H1 (cell line): Measurements from ENCODE around the gene ARID1B. TPM values are rescaled to one million over a fixed set of nuclear protein-coding genes. Genes with fewer than 3 reads are reported as not detected.

ENCODE experiments used
- CTCF ChIA-PET: fragments of 300-600 bp; sonication (Branson Sonifier 250); formaldehyde crosslinking; loops from one replicate; lab custom pipeline; 2021; ENCODE audit not compliant: partially characterized antibody; lab: Charles Lee
- POLR2A ChIA-PET: fragments of 300-600 bp; sonication (Branson Sonifier 250); formaldehyde crosslinking; loops from one replicate; lab custom pipeline; 2021; ENCODE audit warnings: inconsistent platforms; ENCODE audit not compliant: partially characterized antibody; lab: Charles Lee
- DNase-seq, 2 experiments: peaks; one replicate each; pipeline versions ENCODE4 v3.0.0 to v3.0.0-alpha.2; 2010 to 2022; ENCODE audit warnings: low spot score in 2 of 2, low read depth in 1 of 2, mixed read lengths in 1 of 2
- FAIRE-seq: peaks from 2 replicates; lab custom pipeline; 2011; peaks lifted over from hg19 to GRCh38; lab: Jason Lieb, UNC
- H2AFZ ChIP-seq: 2 replicates; pipeline ENCODE4 v1.8.1; 2012; ENCODE audit warnings: low read length, inconsistent platforms
- H2AK5ac ChIP-seq: 2 replicates; pipeline ENCODE4 v1.6.1; 2013; ENCODE audit warnings: low read depth, low read length
- H2BK120ac ChIP-seq: replicated peaks from 2 replicates; pipeline ENCODE3; 2013; ENCODE audit warnings: low read depth, low read length, inconsistent platforms
- H2BK12ac ChIP-seq: 2 replicates; pipeline ENCODE4 v1.6.1; 2013; ENCODE audit warnings: low read depth, low read length
- H2BK15ac ChIP-seq: 2 replicates; pipeline ENCODE4 v1.6.1; 2013; ENCODE audit warnings: low read length
- H2BK20ac ChIP-seq: 2 replicates; pipeline ENCODE4 v1.6.1; 2013; ENCODE audit warnings: low read length
- H2BK5ac ChIP-seq: 2 replicates; pipeline ENCODE4 v1.6.1; 2013; ENCODE audit warnings: low read depth, low read length
- H3K14ac ChIP-seq: 2 replicates; pipeline ENCODE4 v1.6.1; 2013; ENCODE audit warnings: inconsistent platforms; ENCODE audit not compliant: insufficient read length
- H3K18ac ChIP-seq: 2 replicates; pipeline ENCODE4 v1.6.1; 2013; ENCODE audit warnings: low read length; ENCODE audit errors: extremely low read depth
- H3K23ac ChIP-seq: 2 replicates; pipeline ENCODE4 v1.6.1; 2013; ENCODE audit warnings: inconsistent platforms; ENCODE audit not compliant: insufficient read length
- H3K23me2 ChIP-seq: 2 replicates; pipeline ENCODE4 v1.6.1; 2013; ENCODE audit warnings: low read depth, low read length
- H3K27ac ChIP-seq: 2 replicates; pipeline ENCODE4 v1.6.1; 2011; ENCODE audit warnings: low read depth, low read length, inconsistent platforms
- H3K27me3 ChIP-seq, 4 experiments: replicated peaks in 1 of 4; 1 replicate in 1 of 4; 2 replicates in 3 of 4; pipeline versions ENCODE4 v1.6.1 to v1.8.1; 2011 to 2013; ENCODE audit warnings: low read length in 3 of 4, mild to moderate bottlenecking in 3 of 4, inconsistent platforms in 2 of 4, mixed read lengths in 2 of 4, moderate library complexity in 1 of 4; ENCODE audit not compliant: control insufficient read depth in 3 of 4, insufficient read depth in 3 of 4; ENCODE audit errors: extremely low read depth in 1 of 4
- H3K36me3 ChIP-seq, 4 experiments: 2 replicates each; pipeline versions ENCODE4 v1.6.1 to v1.8.1; 2011 to 2013; ENCODE audit warnings: mild to moderate bottlenecking in 4 of 4, low read length in 3 of 4, moderate library complexity in 2 of 4, control low read depth in 1 of 4, inconsistent platforms in 1 of 4; ENCODE audit not compliant: insufficient read depth in 4 of 4, control insufficient read depth in 2 of 4
- H3K4ac ChIP-seq: replicated peaks from 2 replicates; pipeline ENCODE3; 2013; ENCODE audit warnings: low read length, low read depth, mixed read lengths, inconsistent platforms; ENCODE audit not compliant: insufficient read length
- H3K4me1 ChIP-seq, 4 experiments: replicated peaks in 1 of 4; 1 replicate in 1 of 4; 2 replicates in 3 of 4; pipeline versions ENCODE4 v1.6.1 to v1.8.1; 2011 to 2013; ENCODE audit warnings: low read length in 3 of 4, inconsistent platforms in 2 of 4, mixed read lengths in 1 of 4; ENCODE audit not compliant: insufficient read depth in 4 of 4, control insufficient read depth in 3 of 4
- H3K4me2 ChIP-seq, 2 experiments: 2 replicates each; pipeline versions ENCODE4 v1.6.1 to v1.8.1; 2011 to 2013; ENCODE audit warnings: low read depth in 2 of 2, low read length in 2 of 2, control low read depth in 1 of 2, inconsistent platforms in 1 of 2, mild to moderate bottlenecking in 1 of 2; ENCODE audit not compliant: insufficient read depth in 1 of 2
- H3K4me3 ChIP-seq, 4 experiments: fragments of 200-600, 300-600 bp in 1 of 4; sonication (generic), shearing (Covaris generic), sonication (Bioruptor Twin) in 1 of 4; 2 replicates each; pipeline versions ENCODE4 v1.5.1 to v1.8.1; 2011 to 2016; ENCODE audit warnings: low read length in 4 of 4, low read depth in 3 of 4, control low read depth in 2 of 4, inconsistent platforms in 2 of 4, mild to moderate bottlenecking in 2 of 4, mixed read lengths in 1 of 4, moderate library complexity in 1 of 4; ENCODE audit not compliant: insufficient read depth in 2 of 4; ENCODE audit errors: extremely low read depth in 1 of 4
- H3K56ac ChIP-seq: replicated peaks from 2 replicates; pipeline ENCODE3; 2013; ENCODE audit warnings: low read depth, mild to moderate bottlenecking, mixed read lengths, low read length, inconsistent platforms; ENCODE audit not compliant: insufficient read length
- H3K79me1 ChIP-seq: 2 replicates; pipeline ENCODE4 v1.6.1; 2013; ENCODE audit warnings: low read depth, low read length, control low read depth
- H3K79me2 ChIP-seq, 2 experiments: 2 replicates each; pipeline versions ENCODE4 v1.6.1 to v1.8.1; 2012 to 2013; ENCODE audit warnings: low read length in 2 of 2, mild to moderate bottlenecking in 2 of 2, inconsistent platforms in 1 of 2; ENCODE audit not compliant: insufficient read depth in 2 of 2, control insufficient read depth in 1 of 2
- H3K9ac ChIP-seq, 4 experiments: replicated peaks in 1 of 4; 1 replicate in 1 of 4; 2 replicates in 3 of 4; pipeline versions ENCODE4 v1.6.1 to v1.8.1; 2011 to 2013; ENCODE audit warnings: low read depth in 3 of 4, low read length in 3 of 4, control low read depth in 2 of 4, mild to moderate bottlenecking in 2 of 4, moderate library complexity in 2 of 4, inconsistent platforms in 1 of 4; ENCODE audit errors: extremely low read depth in 1 of 4
- H3K9me3 ChIP-seq, 2 experiments: 2 replicates each; pipeline versions ENCODE4 v1.6.1 to v1.8.1; 2012 to 2013; ENCODE audit warnings: mild to moderate bottlenecking in 2 of 2, moderate library complexity in 2 of 2, control low read depth in 1 of 2, inconsistent platforms in 1 of 2, low read depth in 1 of 2, low read length in 1 of 2, mixed read lengths in 1 of 2; ENCODE audit not compliant: insufficient read depth in 2 of 2
- H4K20me1 ChIP-seq, 2 experiments: replicated peaks in 1 of 2; 2 replicates each; pipeline versions ENCODE3 to v1.8.1; 2011 to 2013; ENCODE audit warnings: inconsistent platforms in 2 of 2, low read length in 2 of 2, mild to moderate bottlenecking in 1 of 2; ENCODE audit not compliant: insufficient read depth in 2 of 2, control insufficient read depth in 1 of 2
- H4K5ac ChIP-seq: 2 replicates; pipeline ENCODE4 v1.6.1; 2013; ENCODE audit warnings: low read length, low read depth, mixed read lengths, inconsistent platforms; ENCODE audit not compliant: insufficient read length
- H4K8ac ChIP-seq: 2 replicates; pipeline ENCODE4 v1.8.0; 2013; ENCODE audit warnings: mild to moderate bottlenecking, moderate library complexity, low read length, inconsistent platforms; ENCODE audit not compliant: insufficient read depth; ENCODE audit errors: extremely low read depth
- H4K91ac ChIP-seq: replicated peaks from 2 replicates; pipeline ENCODE3; 2013; ENCODE audit warnings: low read length, mixed read lengths, inconsistent platforms; ENCODE audit not compliant: insufficient read length
- BRCA1 ChIP-seq: IDR thresholded peaks from 2 replicates; pipeline ENCODE4 v1.6.1; 2012; ENCODE audit warnings: low read depth, low read length, improper control_type of control experiment
- CEBPB ChIP-seq: IDR thresholded peaks from 2 replicates; pipeline ENCODE4 v1.6.1; 2012; ENCODE audit warnings: low read depth, low read length
- CTBP2 ChIP-seq: IDR thresholded peaks from 2 replicates; pipeline ENCODE4 v1.7.0; 2011; ENCODE audit warnings: borderline replicate concordance, mild to moderate bottlenecking, moderate library complexity, mixed read lengths, low read length; ENCODE audit not compliant: insufficient read depth, insufficient read length
- EGR1 ChIP-seq: IDR thresholded peaks from 2 replicates; pipeline ENCODE4 v1.6.1; 2011; ENCODE audit warnings: low read depth, low read length, borderline replicate concordance
- EP300 ChIP-seq, 2 experiments: IDR thresholded peaks; 1 replicate in 1 of 2; 2 replicates in 1 of 2; pipeline ENCODE4 v1.6.1; 2011 to 2012; ENCODE audit warnings: low read depth in 2 of 2, low read length in 2 of 2, mild to moderate bottlenecking in 2 of 2, borderline replicate concordance in 1 of 2, inconsistent platforms in 1 of 2, moderate library complexity in 1 of 2
- FOSL1 ChIP-seq: IDR thresholded peaks from 2 replicates; pipeline ENCODE4 v1.6.1; 2011; ENCODE audit warnings: mild to moderate bottlenecking, low read depth, low read length, moderate library complexity; ENCODE audit not compliant: insufficient read depth
- GTF2F1 ChIP-seq: IDR thresholded peaks from 2 replicates; pipeline ENCODE4 v1.6.1; 2012; ENCODE audit warnings: low read depth, low read length, improper control_type of control experiment, borderline replicate concordance
- HDAC6 ChIP-seq: IDR thresholded peaks from one replicate; pipeline ENCODE4 v1.7.1; 2012; ENCODE audit warnings: low read depth, mild to moderate bottlenecking, inconsistent platforms, low read length, moderate library complexity
- MAFK ChIP-seq: IDR thresholded peaks from 2 replicates; pipeline ENCODE4 v1.6.1; 2012; ENCODE audit warnings: low read depth, mild to moderate bottlenecking, improper control_type of control experiment, low read length
- SP4 ChIP-seq: IDR thresholded peaks from 2 replicates; pipeline ENCODE4 v1.6.1; 2012; ENCODE audit warnings: low read length, inconsistent platforms
- TCF12 ChIP-seq: IDR thresholded peaks from 2 replicates; pipeline ENCODE4 v1.6.1; 2011; ENCODE audit warnings: low read depth, mild to moderate bottlenecking, low read length
- ZNF274 ChIP-seq: IDR thresholded peaks from 2 replicates; pipeline ENCODE4 v1.7.0; 2012; ENCODE audit warnings: low read length, borderline replicate concordance; ENCODE audit errors: extremely low read depth
- whole genome bisulfite sequencing, 2 experiments: shearing (Covaris generic) in 1 of 2; methylation state at CpG; one replicate each; pipeline versions ENCODE4 v1.1.6 to v1.1.7; 2013 to 2015; ENCODE audit warnings: low lambda C conversion rate in 2 of 2, mixed read lengths in 2 of 2, inconsistent platforms in 1 of 2, low coverage in 1 of 2, missing lambda C conversion rate in 1 of 2; ENCODE audit not compliant: insufficient replicate concordance in 2 of 2, insufficient coverage in 1 of 2, insufficient read length in 1 of 2; ENCODE audit errors: extremely low coverage in 1 of 2, missing lambda C conversion rate in 1 of 2; 5-methylcytosine and 5-hydroxymethylcytosine counted together
- polyA plus RNA-seq, 7 experiments: library from polyadenylated mRNA; depleted of rRNA in 3 of 7; stranded (reverse) in 5 of 7; unstranded in 2 of 7; fragments of >200 nt in 5 of 7; fragments of 200-250 nt in 2 of 7; gene quantifications; 1 replicate in 5 of 7; 2 replicates in 1 of 7; 4 replicates in 1 of 7; pipeline versions ENCODE4 v1.2.1 to v1.2.3, GENCODE V29; 2011 to 2013; ENCODE audit warnings: missing spikeins in 2 of 7, mixed read lengths in 2 of 7
- total RNA-seq: library from RNA; stranded (reverse); fragmentation: NEBNext Ultra II Directional; extraction: Animal tissue kit (Norgen Biotek cat#: 25700); gene quantifications from 2 replicates; pipeline ENCODE4 v1.2.1, GENCODE V29; 2021
- TF ChIP-seq, protein P1 (sequence below): IDR thresholded peaks from 2 replicates; pipeline ENCODE4 v1.6.1; 2012; ENCODE audit warnings: inconsistent platforms

ARID1B gene
- total and polyA plus RNA-seq, 2 of the 8 experiments (the other 6 are each of a cell fraction or from before 2014, with no cell fraction given), result 24.3 to 70.3 TPM

DNA sequence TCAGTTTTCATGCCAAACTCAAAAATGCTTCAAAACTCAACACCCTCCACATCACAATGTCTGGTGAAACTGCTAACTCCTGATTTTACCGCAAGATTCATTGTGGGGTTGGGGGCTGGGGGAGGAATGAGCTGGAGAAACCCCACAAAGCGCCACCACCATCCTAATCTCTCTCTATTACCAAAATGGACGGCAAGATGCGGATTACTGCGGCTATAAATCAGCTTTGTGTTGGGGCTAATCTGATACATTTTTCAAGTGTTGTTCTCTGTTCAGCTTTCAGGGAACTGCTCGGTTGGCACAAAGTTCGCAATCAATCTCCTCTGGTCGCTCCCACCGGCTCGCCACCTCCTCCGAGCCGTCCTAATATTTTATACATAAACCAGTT is 462.5 kb downstream of the ARID1B start:
- Histone ChIP-seq H3K79me1 (no peaks in the 10 kb centered on the region), H3K9ac (no peak overlapping the region), H3K18ac (no peak overlapping the region), H3K56ac (no peak overlapping the region), H2BK120ac (no peak overlapping the region), H3K4me2 (no peak overlapping the region), H2BK12ac (no peak overlapping the region), H2BK5ac (no peak overlapping the region), H3K9me3 (peaks cover 0 to 2% of the 10 kb centered on the region in 2 experiments; a peak in 1 of 4 replicates), H3K4ac (no peak overlapping the region), H4K20me1 (peaks cover 0 to 3% of the 10 kb centered on the region in 2 experiments), H4K91ac (no peak overlapping the region), H3K79me2 (no peaks in the 10 kb centered on the region), H3K27ac (no peak overlapping the region), H3K36me3 (no peaks in the 10 kb centered on the region; a peak in 1 of 8 replicates), H4K5ac (no peak overlapping the region), H3K27me3 (peaks cover 6 to 31% (median 26%) of the 10 kb centered on the region in 4 experiments), H3K23me2 (peaks cover 16% of the 10 kb centered on the region; the same call in 1 of the 2 replicates), H2BK20ac (no peak overlapping the region), H2AK5ac (no peak overlapping the region), H3K4me3 (no peak overlapping the region), H2AFZ (no peak overlapping the region), H3K23ac (no peak overlapping the region), H3K4me1 (peaks cover 0 to 16% (median 7%) of the 10 kb centered on the region in 4 experiments; a peak in 6 of 7 replicates), H4K8ac (no peak overlapping the region), H3K14ac (no peak overlapping the region), H2BK15ac (no peak overlapping the region)
- DNase-seq, result no peak
- WGBS, 2 experiments, result 97% methylated on average over 12 of the region's 12 CpGs; no CpG with 5 or more reads in 1 of the 2 experiments
- no peak for FAIRE-seq
- POLR2A ChIA-PET, result interaction anchor here (0.8 kb wide), 1 partner anchor 84 kb away, joined by 3 read pairs; the partner anchor contains the start of gene TMEM242
- CTCF ChIA-PET, result interaction anchor here (0.6 to 1.0 kb wide), 2 partner anchors 16 to 1550 kb away, joined by 3 read pairs; no protein-coding TSS in a partner anchor
- TF ChIP-seq EP300 (IDR thresholded peaks at IDR 0.05; ENCODE audit: borderline replicate concordance in 1 of 2, low read depth in 2 of 2, low read length in 2 of 2) (no peak), CTBP2 (no peak), CEBPB (no peak), TCF12 (no peak), FOSL1 (no peak), GTF2F1 (no peak), SP4 (no peak), ZNF274 (no peak), MAFK (no peak), EGR1 (no peak), HDAC6 (no peak), BRCA1 (no peak)
- TF ChIP-seq, protein P1, sequence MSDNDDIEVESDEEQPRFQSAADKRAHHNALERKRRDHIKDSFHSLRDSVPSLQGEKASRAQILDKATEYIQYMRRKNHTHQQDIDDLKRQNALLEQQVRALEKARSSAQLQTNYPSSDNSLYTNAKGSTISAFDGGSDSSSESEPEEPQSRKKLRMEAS, result no peak
